Renal pelvis (tissue), 4 donors: ENCODE data around the gene TMEM72. TPM values are rescaled to one million over a fixed set of nuclear protein-coding genes. Genes with fewer than 3 reads are reported as not detected.

ENCODE experiments used
- DNase-seq: peaks from one replicate; pipeline ENCODE4 v3.0.0-alpha.2; 2013
- polyA plus RNA-seq, 3 donors: library from polyadenylated mRNA; unstranded; fragments of 120-200 nt; gene quantifications; one replicate each; pipeline ENCODE4 v1.2.1, GENCODE V29; 2013; ENCODE audit not compliant: insufficient read length in 3 of 3

The TMEM72 gene
- polyA plus RNA-seq, 3 donors: 62.2 to 87.9 (median 84.7) TPM

- no peak for DNase-seq
These were observed 52.9 kb downstream of the TMEM72 start for GRCh38 chr10:44963772-44964633.

- DNase-seq: no peak
These were observed 54.0 kb downstream of the TMEM72 start for GRCh38 chr10:44965104-44965503.

- DNase-seq: no peak
These were observed 54.5 kb downstream of the TMEM72 start for GRCh38 chr10:44965651-44966097.

GRCh38 chr10:44966129-44966815 lies 55.1 kb downstream of the TMEM72 start:
- DNase-seq: no peak

- DNase-seq: no peak
These were observed 55.8 kb downstream of the TMEM72 start for GRCh38 chr10:44966816-44967509.

GRCh38 chr10:44967616-44968015 lies 56.5 kb downstream of the TMEM72 start:
- no peak for DNase-seq

- no peak for DNase-seq
These were observed 57.0 kb downstream of the TMEM72 start for GRCh38 chr10:44968091-44968490.

GRCh38 chr10:44968500-44969400 lies 57.6 kb downstream of the TMEM72 start:
- no peak for DNase-seq

- DNase-seq: no peak
These were observed 58.7 kb downstream of the TMEM72 start for GRCh38 chr10:44969854-44970253.

GRCh38 chr10:44970812-44971395 lies 59.8 kb downstream of the TMEM72 start:
- no peak for DNase-seq

GRCh38 chr10:44971434-44971833 lies 60.3 kb downstream of the TMEM72 start:
- DNase-seq: no peak

- DNase-seq: no peak
These were observed 61.0 kb downstream of the TMEM72 start for GRCh38 chr10:44971935-44972757.

GRCh38 chr10:44972874-44973306 lies 61.8 kb downstream of the TMEM72 start:
- DNase-seq: no peak

- no peak for DNase-seq
These were observed 62.4 kb downstream of the TMEM72 start for GRCh38 chr10:44973323-44974081.

GRCh38 chr10:44974082-44974627 lies 63.0 kb downstream of the TMEM72 start:
- no peak for DNase-seq

- DNase-seq: no peak
These were observed 63.7 kb downstream of the TMEM72 start for GRCh38 chr10:44974628-44975430.

- no peak for DNase-seq
These were observed 64.5 kb downstream of the TMEM72 start for GRCh38 chr10:44975431-44976331.
